ENCODE results near the gene TRIM69.
"Not testable (repeated sequence)": the region's sequence is repeated elsewhere in the genome, so short reads cannot be mapped to it uniquely, and the experiment has no call there.

TRIM69 gene

GRCh38 chr15:44716983-44717602 lies 19.2 kb upstream of the TRIM69 start:
- DNase-seq: no peak

DNA sequence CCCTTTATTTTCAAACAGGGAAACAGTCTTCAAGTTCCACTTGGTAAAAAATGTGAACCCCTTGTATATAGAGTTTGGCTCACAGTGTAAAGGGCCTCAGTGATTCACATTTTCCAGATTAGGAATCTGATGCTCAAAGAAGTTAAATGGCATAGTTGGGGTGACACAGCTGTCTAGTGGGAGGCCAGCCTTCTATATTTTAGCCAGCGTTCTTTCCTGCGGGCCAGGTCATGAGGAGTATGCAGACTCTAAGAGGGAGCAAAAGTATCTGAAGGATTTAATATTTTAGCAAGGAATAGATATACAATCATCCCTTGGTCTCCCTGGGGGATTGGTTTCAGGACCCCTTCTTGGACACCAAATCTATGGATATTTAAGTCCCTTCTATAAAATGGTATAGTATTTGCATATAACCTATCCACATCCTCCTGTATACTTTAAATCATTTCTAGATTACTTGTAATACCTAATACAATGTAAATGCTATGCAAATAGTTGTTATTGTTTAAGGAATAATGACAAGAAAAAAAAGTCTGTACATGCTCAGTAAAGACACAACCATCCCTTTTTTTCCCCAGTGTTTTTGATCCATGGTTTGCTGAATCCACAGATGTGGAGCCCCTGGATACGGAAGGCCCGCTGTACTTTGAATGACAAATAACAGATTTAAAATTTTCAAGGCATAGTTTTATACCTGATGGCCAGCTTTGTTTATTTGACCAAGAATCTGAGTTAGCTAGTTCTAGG lies 18.0 kb upstream of the TRIM69 start:
- DNase-seq: no peak

GRCh38 chr15:44718927-44719292 lies 17.4 kb upstream of the TRIM69 start:
- peak in 1 of 2 donors; percentile 32 for DNase-seq

DNA sequence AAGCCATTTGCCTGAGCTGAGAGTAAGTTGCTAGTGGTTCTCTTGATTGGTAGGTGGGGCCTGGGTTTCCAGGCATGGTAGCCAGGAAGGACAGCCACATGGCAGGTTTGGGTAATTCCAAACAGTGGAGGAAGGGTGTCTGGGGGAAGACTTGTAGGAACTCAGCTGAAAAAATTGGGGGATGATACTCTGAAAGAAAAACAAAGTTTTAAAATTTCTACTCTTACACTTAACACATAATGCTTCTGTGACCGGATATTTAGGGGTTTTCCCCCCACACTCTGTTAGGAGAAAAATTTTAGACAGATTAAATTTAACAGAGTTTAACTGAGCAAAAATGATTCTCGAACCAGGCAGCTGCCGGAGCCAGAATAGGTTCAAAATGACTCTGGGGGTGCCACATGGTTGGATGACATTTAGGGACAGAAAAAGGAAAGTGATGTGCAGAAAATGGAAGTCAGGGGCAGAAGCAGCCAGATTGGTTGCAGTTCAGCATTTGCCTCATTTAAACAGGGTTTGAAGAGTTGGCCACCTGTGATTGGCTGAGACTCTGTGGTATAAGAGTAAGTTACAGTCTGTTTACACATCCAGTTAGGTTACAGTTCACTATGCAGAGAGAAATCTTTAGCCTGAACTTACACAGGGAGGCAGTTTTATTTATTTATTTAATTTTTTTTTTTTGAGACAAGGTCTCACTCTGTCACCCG lies 16.9 kb upstream of the TRIM69 start:
- peak; percentile 76 to 81 for DNase-seq

GRCh38 chr15:44720000-44720435 lies 16.3 kb upstream of the TRIM69 start:
- DNase-seq: peak in 1 of 2 donors; percentile 28

DNA sequence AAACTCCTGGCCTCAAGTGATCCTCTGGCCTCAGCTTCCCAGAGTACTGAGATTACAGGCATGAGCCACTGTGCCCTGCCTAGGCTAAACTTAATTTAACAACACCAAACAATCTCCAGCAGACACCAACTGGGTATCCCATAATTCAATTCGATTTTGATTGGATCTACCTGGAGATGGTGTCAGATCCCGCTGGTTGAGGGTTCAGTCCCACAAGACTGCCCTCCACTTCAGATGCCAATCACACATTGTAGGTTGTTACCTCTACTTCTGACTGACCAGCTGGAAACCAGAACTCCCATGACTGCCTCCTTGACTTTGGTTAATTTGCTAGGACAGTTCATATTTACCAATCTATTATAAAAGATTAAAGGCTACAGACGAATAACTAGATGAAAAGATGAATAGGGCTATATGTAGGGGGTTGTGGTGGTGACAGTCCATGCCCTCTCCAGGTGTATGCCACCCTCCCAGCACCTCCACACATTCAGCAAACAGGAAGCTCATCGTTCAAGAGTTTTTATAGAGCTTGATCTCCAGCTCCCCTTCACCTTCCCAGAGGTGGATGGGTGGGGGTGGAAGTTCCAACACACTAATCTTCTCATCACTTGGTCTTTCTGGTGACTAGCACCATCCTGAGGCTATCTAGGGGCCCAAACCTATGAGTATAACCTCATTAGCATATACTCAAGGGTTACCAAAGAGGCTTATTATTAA lies 15.7 kb upstream of the TRIM69 start:
- DNase-seq: peak; percentile 40 to 65

- no peak for DNase-seq
These were observed 14.3 kb upstream of the TRIM69 start for GRCh38 chr15:44722011-44722410.

GRCh38 chr15:44726136-44726535 lies 10.2 kb upstream of the TRIM69 start:
- DNase-seq: no peak

- peak; percentile 87 to 92 for DNase-seq
These were observed 9.5 kb upstream of the TRIM69 start for GRCh38 chr15:44726568-44727484.

DNA sequence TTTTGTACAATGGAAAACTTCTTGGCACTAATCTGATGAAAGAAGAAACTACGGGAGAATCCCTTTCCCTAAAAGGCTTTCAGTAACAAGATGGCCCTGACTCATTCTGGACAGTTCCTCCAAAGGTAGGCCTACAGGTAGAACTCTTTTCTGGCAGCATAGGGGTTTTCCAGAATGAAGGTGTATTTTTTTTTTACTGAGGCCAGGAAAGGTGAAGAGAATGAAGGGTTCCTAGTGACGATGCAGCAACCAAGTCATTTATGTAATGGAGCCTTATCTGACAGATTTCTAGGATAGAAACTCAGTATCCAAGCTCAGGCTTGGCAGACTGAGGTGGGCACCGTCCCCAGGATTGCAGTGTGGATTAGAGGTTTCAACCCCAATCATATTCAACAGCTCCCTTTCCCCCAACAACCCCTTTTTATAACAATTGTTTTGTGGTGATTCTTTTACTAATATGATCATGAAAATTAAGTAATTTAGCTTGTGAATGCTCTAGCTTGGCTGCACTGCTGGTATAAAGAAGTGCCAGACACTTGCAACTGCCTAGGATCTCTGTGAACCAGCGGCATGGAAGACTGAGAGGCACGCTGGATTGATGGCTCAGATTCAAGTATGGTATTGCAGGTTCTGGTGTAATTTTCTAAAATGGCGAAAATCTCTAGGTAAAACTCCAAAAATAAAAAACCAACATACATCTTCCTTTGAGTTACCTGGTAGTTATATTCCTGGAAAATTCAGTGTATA lies 8.7 kb upstream of the TRIM69 start:
- peak in 1 of 2 donors; percentile 61 for DNase-seq

DNA sequence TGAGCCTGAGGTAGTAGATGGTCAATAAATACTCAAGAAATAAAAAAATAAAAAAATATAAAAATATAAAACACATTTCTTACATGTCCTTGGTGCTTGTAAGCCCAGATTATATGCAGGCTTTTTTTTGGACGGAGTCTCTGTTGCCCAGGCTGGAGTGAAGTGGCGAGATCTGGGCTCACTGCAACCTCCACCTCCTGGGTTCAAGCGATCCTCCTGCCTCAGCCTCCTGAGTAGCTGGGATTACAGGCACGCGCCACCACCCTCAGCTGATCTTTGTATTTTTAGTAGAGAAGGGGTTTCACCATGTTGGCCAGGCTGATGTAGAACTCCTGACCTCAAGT lies 8.1 kb upstream of the TRIM69 start:
- DNase-seq: not testable (repeated sequence)

- peak; percentile 97 to 99 for DNase-seq
These were observed 7.5 kb upstream of the TRIM69 start for GRCh38 chr15:44728576-44729407.

DNA sequence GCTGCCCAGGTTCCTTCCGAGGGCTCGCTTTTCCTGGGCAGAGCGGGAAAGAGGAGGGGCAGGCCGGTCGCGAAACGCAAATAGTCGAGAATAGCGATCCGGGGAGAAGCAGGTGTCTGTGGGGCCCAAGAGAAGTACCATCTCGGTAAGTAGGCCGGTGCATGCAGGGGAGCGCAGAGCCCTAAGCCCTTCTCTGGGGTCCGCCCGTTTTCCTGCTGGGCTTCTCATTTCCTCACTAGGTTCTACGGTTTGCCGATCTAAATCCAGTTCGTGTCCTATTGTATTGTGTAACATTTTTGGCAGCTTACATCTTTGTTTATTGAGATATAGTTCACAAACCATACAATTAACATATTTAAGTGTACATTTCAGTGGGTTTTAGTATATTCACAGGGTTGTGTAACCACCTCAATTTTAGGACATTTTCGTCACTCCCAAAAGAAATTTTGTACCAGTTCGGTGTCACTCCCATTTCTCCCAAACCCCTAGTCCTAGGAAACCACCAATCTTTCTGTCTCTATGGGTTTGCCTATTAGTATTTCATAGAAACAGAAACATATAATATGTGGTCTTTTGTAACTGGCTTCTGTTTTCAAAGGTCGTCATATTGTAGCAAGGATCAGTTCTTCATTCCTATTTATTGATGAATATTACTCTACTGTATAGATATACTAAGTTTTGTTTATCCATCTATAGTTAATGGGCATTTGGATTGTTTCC lies 6.8 kb upstream of the TRIM69 start:
- DNase-seq: peak; percentile 46 to 57

- DNase-seq: no peak
These were observed 1.4 kb upstream of the TRIM69 start for GRCh38 chr15:44734839-44735481.

DNA sequence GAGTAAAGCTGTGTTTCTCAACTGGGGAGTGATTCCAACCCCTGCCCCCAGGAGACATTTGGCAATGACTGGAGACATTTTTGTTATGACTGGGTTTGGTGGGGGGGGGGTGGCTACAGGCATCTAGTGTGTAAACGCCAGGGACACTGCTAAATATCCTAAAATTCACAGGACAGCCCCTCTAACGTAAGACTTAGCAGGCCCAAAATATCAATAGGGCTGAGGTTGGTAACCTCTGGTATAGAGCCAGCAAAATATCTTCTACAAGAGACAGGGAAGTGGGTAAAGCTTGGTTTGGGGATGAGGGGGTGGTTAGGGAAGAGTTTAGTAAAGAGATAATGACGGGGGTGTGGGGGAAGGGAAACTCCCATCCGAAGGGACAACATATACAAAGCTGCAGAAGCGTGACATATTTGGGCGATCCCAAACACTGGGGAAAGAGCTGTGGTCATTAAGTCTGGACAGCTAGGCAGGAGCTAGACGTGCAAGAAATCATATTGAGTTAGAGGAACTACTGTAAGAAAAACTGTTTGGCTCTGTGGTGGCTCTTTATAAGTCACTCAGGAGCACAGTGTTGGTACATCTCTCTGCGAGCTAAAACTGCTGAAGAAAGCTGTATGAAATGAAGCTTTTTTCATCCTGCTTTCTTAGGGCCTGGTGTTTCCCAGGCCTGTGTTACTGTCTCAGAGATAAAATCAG lies 697 bp upstream of the TRIM69 start:
- DNase-seq: peak; percentile 45 to 58

DNA sequence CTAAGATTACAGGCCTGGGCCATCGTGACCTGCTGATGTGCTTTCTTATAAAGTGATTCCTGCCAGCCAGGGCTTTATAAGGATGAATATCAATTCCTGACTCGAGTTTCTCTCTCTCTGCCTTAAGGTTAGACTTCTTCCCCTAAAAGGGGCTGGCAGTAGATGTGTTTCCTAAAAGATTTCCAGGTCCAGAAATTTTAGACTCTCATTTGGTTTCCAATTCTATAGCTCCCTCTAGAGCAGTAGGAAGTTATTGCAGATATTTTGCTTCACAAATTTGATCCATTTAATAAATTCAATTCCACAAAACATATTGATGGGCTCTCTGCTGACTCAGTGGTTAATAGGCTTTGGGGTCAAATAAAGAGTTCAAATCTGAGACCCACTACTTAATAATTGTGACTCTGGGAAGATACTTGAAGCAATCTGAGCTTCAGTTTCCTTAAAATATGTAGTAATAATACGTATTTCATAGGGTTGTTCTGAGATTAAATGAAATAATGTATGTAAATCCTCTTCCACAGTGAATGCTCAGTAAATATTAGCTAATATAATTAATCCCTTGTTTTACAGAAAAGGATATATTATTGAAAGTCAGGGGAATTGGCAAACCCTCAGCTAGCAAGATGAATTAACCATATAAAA lies 2.1 kb downstream of the TRIM69 start:
- DNase-seq: peak in 1 of 2 donors; percentile 72

GRCh38 chr15:44739222-44739847 lies 3.0 kb downstream of the TRIM69 start:
- DNase-seq: not testable (repeated sequence)

DNA sequence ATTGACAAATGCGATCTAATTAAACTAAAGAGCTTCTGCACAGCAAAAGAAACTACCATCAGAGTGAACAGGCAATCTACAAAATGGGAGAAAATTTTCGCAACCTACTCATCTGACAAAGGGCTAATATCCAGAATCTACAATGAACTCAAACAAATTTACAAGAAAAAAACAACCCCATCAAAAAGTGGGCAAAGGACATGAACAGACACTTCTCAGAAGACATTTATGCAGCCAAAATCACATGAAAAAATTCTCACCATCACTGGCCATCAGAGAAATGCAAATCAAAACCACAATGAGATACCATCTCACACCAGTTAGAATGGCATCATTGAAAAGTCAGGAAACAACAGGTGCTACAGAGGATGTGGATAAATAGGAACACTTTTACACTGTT lies 7.1 kb downstream of the TRIM69 start:
- not testable (repeated sequence) for DNase-seq

All from CD4-positive, alpha-beta T cell treated with Interleukin-1 beta for 1 hour (primary cell).